ENCODE results near the gene WNK2.

The WNK2 gene

DNA sequence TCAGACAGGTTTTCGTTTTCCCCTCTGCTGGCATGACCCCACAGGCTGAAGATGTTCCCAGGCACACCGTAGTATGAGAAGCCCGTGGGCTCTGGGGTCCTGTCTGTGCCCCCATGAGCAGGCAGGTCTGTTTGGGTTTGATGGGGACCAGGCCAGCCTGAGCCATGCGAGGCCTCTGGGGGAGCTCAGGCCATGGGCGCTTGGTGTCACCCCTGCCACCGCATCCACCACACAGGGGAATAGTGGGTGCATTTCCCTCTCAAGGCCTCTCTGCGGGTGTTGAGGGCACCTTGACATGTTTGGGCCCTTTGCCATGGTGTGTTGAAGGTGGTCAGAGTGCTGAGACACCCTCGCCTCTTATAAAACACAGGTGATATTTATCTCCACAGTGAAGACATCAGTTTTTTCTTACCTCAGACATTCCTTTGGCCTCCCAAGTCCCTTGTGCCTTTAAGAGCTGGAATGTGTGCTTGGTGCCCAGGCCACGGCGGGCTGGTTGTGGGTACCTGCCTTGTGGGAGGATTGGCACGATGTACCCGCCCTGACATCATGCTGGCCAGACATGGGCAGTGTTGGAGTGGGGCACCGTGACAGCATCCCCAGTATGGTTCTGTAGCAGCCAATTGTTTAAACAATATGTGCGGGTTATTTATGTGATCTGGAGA lies 68.3 kb downstream of the WNK2 start:
- DNase-seq (ENCODE audit: low read depth), result no peak
- no peak overlapping the region for H3K4me3 ChIP-seq (ENCODE audit: low read length)
- no peak for TF ChIP-seq CTCF (conservative IDR thresholded peaks at IDR 0.05; ENCODE audit: low read depth, low read length)

DNA sequence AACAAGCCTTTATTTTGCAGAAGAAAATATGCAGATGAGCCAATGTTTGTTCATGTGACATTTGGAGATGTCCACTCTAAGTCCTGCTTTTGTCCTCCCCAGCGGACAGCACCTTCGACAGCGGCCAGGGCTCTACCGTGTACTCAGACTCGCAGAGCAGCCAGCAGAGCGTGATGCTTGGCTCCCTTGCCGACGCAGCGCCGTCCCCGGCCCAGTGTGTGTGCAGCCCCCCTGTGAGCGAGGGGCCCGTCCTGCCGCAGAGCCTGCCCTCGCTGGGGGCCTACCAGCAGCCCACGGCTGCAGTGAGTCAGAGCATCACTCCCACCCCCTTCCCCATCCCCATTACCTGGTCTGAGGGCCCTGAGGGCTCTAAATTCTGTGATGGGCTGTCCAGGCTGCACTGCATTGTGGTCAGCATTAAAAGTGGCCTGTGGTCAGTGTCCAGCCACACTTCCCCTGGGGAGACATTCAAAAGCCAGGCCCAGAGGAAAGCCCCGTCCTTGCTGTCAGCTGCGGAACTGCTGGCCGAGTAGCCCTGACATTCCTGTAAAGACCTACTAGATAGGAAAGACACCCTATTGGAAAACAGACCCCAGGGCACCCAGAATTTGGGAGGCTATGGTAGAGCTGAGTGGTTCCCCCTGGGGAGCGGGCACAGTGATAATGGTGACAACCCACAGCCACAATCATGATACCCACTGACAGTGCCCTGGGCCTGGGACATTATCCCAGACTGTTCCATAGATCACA lies 69.0 kb downstream of the WNK2 start:
- no peak for DNase-seq (ENCODE audit: low read depth)
- no peak overlapping the region for H3K4me3 ChIP-seq (ENCODE audit: low read length)
- TF ChIP-seq CTCF (conservative IDR thresholded peaks at IDR 0.05; ENCODE audit: low read depth, low read length), result no peak

DNA sequence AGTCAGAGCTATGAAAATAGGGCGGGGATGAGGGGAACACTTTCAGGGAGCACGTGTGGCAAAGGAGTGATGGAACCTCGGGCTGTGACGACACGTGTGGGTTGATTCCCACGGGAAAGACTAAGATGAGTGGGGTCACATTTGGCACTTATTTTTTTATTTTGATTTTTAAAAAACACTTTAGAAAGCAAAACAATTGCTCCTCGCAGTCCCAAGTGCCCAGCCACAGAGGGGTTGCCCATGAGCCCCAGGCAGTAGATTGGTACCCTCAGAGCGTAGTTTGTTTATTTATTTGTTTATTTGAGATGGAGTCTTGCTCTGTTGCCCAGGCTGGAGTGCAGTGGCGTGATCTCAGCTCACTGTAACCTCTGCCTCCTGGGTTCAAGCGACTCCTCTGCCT lies 69.7 kb downstream of the WNK2 start:
- no peak for TF ChIP-seq CTCF (conservative IDR thresholded peaks at IDR 0.05; ENCODE audit: low read depth, low read length)
- H3K4me3 ChIP-seq (ENCODE audit: low read length), result no peak overlapping the region
- DNase-seq (ENCODE audit: low read depth), result no peak

- no peak for DNase-seq (ENCODE audit: low read depth)
- TF ChIP-seq CTCF (conservative IDR thresholded peaks at IDR 0.05; ENCODE audit: low read depth, low read length), result no peak
- no peak overlapping the region for H3K4me3 ChIP-seq (ENCODE audit: low read length)
Measured at GRCh38 chr9:93254061-93254481, 70.1 kb downstream of the WNK2 start.

DNA sequence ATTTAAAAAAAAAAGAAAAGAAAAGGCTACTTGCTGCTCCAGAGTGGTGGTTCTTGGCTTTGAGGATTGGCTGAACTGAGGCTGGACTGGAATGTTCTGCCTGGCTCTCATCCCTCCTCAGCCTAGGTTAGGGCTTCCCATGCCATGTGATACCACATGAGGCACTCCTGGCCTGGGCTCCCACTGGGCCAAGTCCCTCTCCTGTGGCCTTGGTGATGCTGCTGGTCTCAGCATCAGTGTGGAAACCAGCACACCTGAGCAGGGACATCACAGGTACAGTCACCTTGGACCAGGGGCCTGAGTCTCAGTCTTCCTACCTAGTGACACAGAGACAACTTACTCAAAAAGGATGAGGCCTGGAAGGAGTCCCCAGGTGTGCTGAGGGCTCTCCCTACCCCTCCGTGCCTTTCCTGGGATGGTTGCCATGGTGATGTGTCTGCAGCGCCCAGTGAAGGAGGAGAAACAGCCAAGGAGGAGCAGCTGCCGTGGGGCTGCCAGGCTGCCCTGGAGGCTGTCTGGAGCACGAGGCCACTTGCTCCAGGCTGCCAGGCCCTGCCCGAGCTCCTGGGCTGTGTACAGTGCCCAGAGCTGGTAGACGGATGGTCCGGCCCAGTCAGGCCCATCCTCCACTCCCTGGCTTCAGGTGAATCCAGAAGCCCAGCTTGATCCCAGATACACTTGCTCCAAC lies 71.0 kb downstream of the WNK2 start:
- no peak overlapping the region for H3K4me3 ChIP-seq (ENCODE audit: low read length)
- no peak for DNase-seq (ENCODE audit: low read depth)
- no peak for TF ChIP-seq CTCF (conservative IDR thresholded peaks at IDR 0.05; ENCODE audit: low read depth, low read length)

DNA sequence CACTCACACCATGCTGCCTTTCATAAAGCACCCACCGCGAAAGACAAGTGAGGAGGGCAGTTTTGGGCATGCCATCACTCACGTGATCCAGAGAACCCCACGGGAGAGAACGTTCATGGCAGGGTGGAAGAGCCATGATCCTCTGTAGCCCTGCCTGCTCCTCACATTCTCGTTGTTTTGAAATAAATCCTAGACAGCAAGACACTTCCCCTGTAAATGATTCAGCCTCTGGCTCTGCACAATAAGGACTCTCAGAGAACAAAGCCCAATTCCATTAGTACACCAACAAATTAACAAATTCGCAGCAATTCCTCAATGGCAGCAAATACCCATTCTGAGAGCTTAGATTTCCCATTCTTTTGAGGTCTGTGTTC lies 71.5 kb downstream of the WNK2 start:
- H3K4me3 ChIP-seq (ENCODE audit: low read length), result no peak overlapping the region
- no peak for DNase-seq (ENCODE audit: low read depth)
- no peak for TF ChIP-seq CTCF (conservative IDR thresholded peaks at IDR 0.05; ENCODE audit: low read depth, low read length)

Data from retinal pigment epithelial cell (primary cell).